DMS114 treated with DMSO at 0.1 percent for 48 hours (cell line): ENCODE results near the gene GOLGA6L2.
"Not testable (repeated sequence)": the region's sequence is repeated elsewhere in the genome, so short reads cannot be mapped to it uniquely, and the experiment has no call there.

Experiments used
- DNase-seq: peaks from one replicate; lab custom pipeline; 2025; ENCODE audit not compliant: unreplicated experiment; lab: John Stamatoyannopoulos, UW

GOLGA6L2 gene

DNA sequence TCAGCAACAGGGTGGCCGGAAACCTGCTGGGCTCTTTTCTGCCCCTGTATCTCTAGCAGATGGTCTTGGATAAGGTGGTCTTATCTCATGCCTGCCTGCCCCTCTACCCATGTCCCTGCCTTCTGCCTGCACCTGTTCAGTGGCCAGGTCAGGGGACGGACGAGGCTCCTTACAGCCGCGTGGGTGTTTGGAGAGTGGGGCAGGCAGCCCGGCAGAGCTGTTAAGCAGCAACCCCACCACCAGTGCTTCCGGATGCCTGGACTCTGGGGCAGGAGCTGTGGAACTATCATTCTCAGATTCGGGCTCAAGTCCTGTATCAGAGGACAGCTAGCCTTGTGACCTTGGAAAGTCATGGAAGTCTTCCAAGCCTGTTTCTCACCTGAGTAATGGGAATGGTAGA lies 21.7 kb downstream of the GOLGA6L2 start:
- not testable (repeated sequence) for DNase-seq

DNA sequence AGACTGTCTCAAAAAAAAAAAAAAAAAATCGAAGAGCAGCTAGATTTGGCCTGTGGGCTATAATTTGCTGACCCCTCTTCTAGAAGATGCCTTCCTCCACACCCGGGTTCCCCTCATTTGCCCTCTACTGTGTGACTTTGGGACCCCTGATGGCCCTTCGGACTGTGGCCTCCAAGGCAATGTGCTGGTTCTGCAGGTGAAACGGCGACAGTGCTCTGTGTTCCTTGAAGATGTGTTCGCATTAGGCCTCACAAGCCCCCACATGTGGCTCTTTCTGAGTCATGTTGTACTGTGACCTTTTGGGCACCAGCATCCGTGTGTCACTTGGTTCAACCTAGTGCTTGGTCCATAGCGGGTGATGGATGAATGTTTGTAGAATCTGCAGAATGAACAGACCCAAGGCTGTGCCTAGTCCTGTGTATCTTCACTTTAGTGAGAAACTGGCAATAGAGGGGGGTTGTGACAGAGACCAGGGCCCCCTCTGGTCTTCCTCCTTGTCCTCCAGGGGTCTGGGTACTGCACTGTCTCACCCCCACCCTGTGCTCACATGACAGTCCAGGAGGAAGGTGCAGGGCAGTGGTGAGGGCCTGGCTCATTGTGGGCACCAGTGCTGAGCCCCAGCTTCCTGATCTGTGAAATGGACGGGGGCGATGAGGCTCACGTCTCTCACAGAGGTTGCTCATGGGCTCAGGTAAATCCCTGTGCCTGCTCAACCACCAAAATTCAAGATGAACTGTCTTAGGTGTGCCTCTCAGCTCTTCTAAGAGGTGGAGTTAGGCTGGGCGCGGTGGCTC lies 22.7 kb downstream of the GOLGA6L2 start:
- DNase-seq, result no peak

DNA sequence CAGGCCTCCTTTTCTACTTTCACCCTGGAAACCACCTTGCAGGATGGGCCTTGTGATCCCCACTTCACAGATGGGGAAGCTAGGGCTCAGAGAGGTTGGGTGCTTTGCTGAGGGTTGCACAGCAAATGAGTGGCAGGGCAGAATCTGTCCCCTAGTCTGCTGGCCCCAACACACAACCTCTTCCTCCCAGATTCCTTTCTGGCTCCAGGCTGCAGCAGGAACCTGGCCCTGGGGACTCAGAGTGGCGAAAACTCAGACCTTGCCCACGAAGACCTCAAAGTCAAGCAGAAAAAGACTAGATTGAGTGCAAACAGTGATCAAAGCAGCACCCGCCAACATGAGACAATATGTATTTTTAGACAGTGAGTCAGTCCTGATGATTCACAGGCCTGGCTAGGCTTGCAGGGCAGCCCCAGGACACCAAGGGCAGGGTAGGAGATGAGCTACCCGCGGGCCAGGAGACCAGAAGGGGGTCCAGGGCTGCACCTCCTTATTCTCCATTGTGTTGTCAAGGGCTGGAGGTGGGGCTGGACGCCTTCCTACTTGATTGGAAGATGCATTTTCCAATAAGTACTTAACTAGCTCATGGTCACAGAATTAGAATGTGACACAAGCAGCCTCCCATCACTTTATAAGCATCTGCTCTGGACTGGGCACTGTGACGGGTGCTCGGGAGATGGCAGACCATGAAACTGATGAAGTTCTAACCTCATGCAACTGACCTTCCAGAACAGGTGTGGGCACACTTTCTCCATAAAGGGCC lies 23.9 kb downstream of the GOLGA6L2 start:
- no peak for DNase-seq

DNA sequence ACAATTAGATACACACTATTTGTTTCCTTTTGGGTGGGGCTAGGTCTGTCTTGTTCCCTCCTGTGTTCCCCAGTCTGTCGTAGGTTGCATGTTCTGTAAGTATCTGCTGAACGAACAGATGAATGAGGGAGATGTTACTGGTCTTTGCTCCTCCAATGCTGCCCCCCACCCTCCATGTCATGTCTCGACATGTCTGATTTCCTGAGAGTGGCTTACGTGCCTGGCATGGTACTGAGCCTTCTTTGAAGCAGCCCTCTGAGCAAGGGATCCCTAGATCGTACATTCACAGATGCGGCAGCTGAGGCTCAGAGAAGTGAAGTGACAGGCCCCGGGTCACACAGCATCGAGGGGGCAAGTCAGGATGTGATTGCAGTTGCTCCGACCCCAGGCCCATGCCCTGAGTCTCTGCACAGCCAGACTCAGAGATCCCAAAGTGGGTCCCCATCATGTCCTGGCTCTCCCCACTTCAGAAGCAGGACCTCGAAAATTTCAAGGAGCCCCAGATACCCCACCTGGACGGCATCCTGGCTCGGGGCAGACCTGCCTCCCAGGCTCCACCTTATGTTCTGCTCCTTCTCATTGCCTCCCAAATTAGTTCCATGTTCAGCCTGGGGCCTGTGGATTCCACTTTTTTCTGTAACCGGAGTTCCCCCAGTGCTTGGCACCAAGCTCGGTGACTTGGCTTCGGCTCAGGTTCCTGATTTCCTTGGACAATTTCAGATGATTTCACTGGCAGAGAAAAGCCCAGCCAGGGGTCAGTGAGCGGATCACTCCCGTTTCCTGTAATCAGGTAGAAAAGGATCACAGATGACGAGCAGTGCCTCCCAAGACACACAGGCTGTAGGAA lies 24.7 kb downstream of the GOLGA6L2 start:
- DNase-seq, result no peak

DNA sequence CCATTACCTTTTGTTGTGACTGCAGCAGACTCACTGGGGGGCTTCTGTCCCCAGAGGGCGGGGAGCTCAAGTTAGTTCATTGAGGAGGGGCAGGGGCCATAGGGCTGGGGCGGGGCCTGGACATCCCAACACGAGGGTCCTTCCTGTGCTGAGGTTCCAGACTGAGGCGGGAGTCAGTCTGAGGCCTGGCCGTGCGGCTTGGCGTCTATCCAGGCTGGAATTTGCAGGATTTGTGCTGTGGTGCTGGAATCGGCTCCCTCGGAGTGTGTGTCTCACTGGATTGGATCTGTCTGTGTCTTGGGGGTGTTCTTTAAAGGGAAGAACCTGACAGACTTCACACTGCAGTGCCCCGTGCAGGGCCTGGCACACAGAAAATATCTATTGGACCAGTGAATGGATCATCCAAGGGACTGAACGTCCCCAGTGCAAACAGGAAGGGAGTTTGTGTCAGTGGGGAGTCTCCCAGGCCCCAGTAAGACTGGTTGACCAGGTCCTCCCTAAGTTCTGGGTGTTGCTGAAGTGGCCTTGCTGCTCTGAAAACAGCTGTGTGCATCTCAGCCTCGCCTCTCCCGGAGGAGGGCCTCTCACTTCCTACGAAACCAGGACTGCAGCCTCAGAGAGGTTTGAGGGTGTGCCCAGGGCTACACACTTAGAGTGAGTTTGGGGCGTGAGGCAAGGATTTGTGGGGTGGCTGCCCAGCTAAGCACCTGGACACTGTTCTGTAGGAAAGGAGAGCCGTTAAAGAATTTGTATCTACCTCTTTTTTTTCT lies 26.1 kb downstream of the GOLGA6L2 start:
- no peak for DNase-seq

DNA sequence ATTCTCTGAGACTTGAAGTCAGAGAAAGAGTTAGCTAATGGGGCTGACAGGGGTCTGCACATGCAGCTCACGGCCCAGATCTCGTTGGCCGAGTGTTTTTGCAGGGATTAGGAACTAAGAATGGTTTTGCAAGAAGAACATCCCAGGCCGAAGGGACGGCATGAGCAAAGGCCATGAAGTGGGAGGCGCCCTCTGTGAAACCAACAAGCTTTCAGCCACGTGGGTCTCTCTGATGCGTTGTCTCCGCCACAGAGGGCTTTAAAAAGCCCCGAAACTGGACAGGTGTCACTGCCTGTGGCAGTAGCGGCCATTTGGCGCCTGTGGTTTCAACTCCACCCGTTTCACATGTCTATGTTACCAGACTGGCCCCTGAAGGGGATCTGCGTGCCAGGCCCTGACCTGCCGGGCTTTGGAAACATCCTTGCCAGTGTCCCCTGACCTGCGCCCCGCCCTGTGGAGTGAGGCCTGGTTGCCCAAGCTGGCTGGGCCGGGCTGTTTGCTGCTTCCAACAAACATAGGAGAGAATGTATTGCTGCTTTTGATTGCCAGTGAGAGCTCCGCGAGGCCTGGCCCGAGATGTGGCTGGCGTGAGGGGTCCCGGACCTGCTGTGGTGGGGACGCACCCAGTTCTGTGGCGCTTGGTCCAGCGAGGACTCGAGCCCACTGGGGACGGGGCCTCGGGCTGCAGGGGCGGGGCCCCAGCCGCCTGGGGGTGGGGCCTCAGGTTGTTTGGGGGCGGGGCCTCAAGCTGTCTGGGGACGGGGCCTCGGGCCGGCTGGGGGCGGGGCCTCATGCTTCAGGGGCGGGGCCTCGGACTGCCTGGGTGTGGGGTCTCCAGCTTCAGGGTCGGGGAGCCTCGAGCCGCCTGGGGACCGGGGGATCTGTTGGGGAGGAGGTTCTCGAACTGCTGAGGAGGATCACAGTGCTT lies 30.4 kb downstream of the GOLGA6L2 start:
- DNase-seq, result no peak

DNA sequence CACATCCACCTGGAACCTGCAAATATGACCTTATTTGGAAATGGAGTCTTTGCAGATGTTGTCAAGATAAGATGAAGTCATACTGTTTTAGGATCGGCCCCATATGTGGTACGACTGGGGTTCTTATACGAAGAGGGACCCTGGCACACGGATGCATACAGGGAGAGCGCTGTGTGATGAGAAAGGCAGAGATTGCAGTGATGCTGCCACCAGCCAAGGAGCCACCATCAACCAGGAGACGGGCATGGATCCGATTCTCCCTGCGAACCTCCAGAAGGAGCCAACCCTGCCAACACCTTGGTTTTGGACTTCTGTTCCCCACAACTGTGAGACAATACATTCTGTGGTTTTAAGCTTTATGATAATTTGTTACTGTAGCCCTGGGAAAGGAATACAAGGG lies 31.2 kb downstream of the GOLGA6L2 start:
- DNase-seq, result not testable (repeated sequence)

DNA sequence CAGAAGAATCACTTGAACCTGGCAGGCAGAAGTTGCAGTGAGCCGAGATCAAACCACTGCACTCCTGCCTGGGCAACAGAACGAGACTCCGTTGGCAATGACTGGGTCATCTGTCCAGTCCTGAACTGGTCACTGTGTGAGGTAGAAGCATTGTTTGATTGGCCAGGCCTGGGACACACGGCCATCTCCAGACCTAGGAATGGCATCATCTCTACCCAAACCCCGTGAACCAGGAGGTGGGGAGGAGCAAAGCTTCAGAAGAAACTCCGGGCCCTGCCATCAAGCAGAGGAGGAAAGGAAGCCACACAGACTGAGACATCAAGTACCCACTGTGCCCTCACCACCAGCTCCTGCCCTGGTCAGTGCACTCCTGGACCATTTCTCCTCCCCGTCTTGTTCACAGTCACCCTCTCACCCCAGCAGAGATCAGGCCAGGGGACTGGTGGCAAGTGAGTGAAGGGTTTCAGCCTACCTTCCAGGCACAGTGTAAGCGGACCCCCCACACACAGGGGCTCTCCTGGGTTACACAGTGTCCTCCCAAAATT lies 31.6 kb downstream of the GOLGA6L2 start:
- DNase-seq, result no peak

DNA sequence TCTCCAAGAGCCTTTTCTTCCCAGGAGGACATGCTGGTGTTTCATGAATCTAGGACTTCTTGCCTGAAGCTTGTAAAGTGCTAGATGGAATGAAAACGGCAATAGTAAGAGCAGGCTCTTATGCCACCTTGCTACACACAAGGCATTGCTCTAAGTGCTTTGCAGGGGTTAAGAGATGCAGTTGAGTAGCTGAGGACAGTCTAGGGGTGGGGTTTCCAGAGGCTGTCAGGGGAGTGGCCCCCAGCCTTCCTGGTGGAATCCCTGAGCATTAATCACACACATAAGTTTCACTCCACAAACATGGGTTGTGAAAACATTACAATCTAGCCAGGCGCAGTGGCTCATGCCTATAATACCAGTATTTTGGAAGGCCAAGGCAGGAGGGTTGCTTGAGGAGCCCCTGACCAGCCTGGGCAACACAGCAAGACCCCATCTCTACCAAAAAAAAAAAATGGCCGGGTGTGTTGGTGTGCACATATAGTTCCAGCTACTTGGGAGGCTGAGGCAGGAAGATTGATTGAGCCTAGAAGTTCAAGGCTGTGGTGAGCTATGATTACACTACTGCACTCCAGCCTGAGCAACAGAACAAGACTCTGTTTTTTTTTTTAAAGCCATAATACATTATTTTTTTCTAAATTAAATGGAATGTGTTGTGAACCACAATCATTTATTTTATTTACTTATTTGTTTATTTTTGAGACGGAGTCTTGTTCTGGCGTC lies 34.0 kb downstream of the GOLGA6L2 start:
- DNase-seq, result not testable (repeated sequence)

DNA sequence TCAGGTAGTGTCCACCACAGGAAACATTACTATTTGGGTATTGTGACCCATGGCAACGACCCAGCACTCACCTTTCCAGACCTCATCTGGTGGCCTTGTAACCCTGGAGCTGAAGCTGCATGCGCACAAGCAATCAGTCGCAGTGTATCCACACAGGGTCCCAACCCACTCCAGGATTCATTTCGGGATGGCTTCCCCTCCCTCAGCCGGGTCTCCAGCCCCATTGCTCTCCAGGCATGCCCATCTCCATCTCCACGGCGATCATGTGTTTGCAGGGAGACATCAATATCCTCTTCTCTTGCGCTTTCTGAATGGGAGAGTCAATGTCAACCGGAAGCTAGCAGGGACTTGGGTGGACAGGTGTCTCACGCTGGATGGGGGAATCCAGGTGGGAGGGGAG lies 35.2 kb downstream of the GOLGA6L2 start:
- no peak for DNase-seq

DNA sequence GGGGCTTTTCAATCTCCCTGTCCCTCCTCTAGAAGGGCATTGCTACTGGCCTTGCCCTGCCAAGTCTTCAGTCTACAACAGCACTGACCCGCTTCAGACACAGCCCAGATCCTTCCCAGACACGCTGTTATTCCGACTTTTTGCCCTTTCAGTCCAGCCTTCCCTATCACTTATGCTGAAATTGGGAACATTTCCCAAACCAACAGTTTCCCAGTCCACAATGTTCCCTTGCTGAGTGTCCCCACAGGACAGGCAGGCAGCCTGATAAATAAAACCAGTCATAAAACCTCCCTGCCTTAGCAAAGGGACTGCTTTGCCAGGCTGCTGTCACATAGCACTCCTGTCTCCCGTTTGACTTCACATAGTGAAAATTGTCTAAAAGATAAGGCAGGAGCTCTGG lies 43.5 kb downstream of the GOLGA6L2 start:
- DNase-seq, result no peak

DNA sequence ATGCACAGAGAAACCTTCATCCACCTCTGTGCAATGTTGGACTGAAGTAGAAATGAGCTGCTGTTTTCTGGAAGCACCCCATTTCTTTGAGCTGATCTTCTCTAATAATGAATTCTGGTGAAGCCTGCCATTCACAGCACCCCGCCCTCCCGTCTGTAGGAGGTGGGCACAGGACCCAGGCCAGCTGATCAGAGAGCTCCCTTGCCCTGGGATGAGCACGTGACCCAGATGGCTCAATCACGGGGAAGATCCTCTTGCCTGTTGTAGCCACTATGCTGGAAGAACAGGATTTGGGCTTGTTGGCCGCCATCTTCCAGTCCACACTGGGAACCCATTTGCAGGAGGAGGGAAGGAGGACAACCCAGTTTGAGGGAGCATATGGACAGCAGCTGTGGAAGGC lies 44.5 kb downstream of the GOLGA6L2 start:
- no peak for DNase-seq

DNA sequence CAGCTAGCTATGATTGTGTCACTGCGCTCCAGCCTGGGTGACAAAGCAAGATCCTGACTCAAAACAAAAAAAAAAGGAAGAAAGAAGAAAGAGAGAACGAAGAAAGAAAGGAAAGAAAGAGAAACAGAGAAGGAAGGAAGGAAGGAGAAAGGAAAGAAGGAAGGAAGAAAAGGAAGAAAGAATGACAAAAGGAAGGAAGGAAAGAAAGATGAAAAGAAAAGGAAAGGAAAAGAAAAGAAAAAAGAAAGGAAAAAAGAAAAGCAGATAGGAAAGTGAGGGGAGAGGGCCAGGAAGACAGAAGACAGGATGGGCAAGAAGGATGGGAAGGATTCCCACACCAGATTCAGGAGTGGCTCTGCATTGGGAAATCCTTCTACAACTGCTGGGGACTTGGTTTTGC lies 44.9 kb downstream of the GOLGA6L2 start:
- DNase-seq, result no peak

DNA sequence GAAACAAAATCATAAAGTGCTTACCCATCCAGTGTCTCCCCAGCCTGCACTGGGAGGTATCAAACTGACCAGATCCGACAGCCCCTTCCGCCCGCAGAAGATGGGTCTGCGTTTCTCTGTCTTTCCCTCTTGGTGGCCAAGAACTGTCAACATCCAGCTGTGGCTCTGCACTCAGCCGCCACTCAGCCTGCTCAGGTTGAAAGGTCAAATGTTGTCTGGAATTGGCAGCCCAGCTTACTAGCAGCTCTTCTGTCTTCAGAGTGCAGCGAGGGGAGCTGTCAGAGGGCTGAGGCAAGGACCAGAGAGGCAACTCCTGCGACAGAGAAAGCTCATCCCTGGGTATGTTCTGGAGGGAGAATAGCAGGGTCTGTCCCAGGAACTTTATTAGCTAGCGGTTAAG lies 45.4 kb downstream of the GOLGA6L2 start:
- DNase-seq, result no peak

DNA sequence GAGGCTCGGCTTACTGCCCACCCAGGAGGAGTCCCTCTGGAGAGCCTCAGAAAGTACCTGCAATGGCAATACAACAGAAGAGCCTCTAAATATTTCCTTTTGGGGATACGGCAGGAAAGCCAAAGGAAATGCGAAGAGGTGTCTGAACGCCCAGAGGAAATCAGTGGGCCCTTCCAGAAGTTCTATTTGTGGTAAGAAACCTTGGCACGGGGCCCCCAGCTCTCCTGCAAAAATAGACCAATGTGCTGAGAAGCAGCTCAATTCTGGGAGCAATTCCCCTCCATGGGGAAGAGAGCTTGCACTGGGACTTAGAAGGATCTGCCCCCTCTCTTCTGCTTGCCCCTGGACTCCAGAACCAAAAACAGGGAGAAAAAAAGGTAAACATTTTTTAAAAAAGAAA lies 47.8 kb downstream of the GOLGA6L2 start:
- DNase-seq, result not testable (repeated sequence)

DNA sequence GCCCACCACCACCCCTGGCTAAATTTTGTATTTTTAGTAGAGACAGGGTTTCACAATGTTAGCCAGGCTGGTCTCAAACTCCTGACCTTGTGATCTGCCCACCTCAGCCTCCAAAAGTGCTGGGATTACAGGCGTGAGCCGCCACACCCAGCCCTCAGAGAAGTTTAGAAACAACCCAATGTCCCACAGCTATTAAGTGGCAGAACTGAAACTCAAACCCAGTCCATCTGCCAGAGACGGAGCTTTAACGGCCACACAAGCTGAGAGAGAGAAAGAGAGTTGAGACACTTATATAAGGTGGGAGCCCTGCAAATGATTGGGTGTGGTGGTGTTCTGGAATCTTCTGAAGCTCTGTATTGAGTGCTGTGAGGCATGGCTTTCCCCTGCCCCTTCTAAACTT lies 48.7 kb downstream of the GOLGA6L2 start:
- DNase-seq, result not testable (repeated sequence)

DNA sequence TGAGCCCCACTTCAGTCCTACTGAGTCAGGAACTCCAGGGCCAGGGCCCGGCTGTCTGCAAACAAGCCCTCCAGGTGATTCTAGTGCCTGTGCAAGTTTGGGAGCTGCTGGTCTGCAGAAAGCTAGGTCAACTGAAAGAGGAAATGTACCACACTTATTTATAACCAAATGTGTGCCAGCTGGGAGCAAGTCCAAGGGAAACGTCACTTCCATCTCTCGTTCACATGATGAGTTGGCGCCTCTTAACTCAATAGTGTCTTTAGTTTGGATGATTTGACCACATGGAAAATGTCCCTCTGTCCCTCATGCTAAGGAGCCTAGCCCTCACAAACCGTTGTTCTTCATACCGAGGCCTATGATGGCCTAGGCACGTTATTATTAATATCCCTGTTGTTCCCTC lies 49.3 kb downstream of the GOLGA6L2 start:
- no peak for DNase-seq

DNA sequence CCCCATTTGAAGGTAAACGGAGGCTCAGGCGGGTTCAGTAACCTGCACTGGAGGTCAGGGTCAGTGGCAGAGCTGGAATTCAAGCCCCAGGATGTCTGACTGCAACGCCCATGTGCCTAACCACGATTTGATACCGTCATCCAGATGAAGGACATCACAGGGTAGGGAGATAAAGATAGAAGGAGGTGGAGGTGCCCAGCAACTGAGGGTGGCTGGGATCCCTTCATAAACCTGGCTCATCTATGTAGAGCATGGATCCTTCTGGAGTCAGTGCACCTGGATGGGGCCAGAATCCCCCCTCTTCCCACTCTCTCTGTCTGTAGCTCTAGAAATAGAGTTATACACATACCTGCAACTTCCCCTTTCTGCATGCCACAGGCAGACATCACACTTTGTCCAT lies 51.2 kb downstream of the GOLGA6L2 start:
- no peak for DNase-seq
